ENCODE results near the gene FBXO27.
"Not testable (repeated sequence)": the region's sequence is repeated elsewhere in the genome, so short reads cannot be mapped to it uniquely, and the experiment has no call there.

Gene FBXO27

DNA sequence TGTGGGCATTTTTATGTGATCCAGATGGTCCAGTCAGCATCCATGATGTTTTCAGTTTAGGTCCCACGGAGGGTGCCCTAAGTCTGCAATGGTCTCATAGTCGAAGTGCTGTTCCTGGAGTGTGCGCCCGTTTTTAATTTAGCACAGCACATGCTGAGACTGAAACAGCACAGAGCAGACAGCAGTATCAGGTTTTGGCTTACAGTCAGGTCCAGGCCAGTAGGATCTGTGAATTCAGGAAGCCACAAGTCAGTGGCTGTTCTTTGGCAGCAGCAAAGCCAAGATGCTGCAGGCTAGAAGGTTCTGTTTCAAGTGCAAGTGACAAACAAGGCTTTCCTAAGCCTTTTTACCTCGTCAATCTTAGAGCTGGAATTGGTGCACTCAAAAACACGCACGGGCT lies 18.3 kb downstream of the FBXO27 start:
- H3K9ac ChIP-seq (ENCODE audit: low read depth in 1 of 2, low read length in 2 of 2) = no peak overlapping the region
- no peak overlapping the region for H3K4me3 ChIP-seq (ENCODE audit: low read length in 2 of 2)
- H3K9me3 ChIP-seq (ENCODE audit: control insufficient read depth in 2 of 2, low read length in 2 of 2) = no peaks in the 10 kb centered on the region
- H3K27me3 ChIP-seq (ENCODE audit: control insufficient read depth in 2 of 2, insufficient read depth in 2 of 2, low read length in 2 of 2) = peaks cover 0 to 2% of the 10 kb centered on the region in 2 donors
- H3K27ac ChIP-seq (ENCODE audit: low read depth in 2 of 2, low read length in 2 of 2) = no peak overlapping the region
- no peaks in the 10 kb centered on the region for H3K4me1 ChIP-seq (ENCODE audit: control insufficient read depth in 2 of 2, insufficient read depth in 2 of 2, low read length in 2 of 2)
- H3K36me3 ChIP-seq (ENCODE audit: control insufficient read depth in 2 of 2, insufficient read depth in 2 of 2, low read length in 2 of 2) = no peaks in the 10 kb centered on the region

DNA sequence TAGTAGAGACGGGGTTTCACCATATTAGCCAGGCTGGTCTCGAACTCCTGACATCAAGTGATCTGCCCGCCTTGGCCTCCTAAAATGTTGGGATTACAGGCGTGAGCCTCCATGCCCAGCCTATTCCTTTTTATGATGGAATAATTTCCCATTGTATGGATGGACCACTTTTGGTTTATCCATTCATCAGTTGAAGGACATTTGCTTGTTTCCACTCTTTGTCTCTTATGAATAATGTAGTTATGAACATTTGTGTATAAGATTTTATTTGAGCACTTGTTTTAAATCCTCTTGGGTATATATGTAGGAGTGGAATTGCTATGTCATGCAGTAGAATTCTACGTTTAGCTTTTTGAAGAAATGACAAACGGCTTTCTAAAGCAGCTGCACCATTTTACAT lies 23.3 kb downstream of the FBXO27 start:
- Histone ChIP-seq H3K9me3 (ENCODE audit: control insufficient read depth in 2 of 2, low read length in 2 of 2) (no peaks in the 10 kb centered on the region), H3K27ac (ENCODE audit: low read depth in 2 of 2, low read length in 2 of 2) (no peak overlapping the region), H3K4me3 (ENCODE audit: low read length in 2 of 2) (no peak overlapping the region), H3K27me3 (ENCODE audit: control insufficient read depth in 2 of 2, insufficient read depth in 2 of 2, low read length in 2 of 2) (no peaks in the 10 kb centered on the region), H3K9ac (ENCODE audit: low read depth in 1 of 2, low read length in 2 of 2) (no peak overlapping the region), H3K4me1 (ENCODE audit: control insufficient read depth in 2 of 2, insufficient read depth in 2 of 2, low read length in 2 of 2) (no peaks in the 10 kb centered on the region), H3K36me3 (ENCODE audit: control insufficient read depth in 2 of 2, insufficient read depth in 2 of 2, low read length in 2 of 2) (no peaks in the 10 kb centered on the region)

- H3K27me3 ChIP-seq (ENCODE audit: control insufficient read depth in 2 of 2, insufficient read depth in 2 of 2, low read length in 2 of 2) = no peaks in the 10 kb centered on the region
- H3K9ac ChIP-seq (ENCODE audit: low read depth in 1 of 2, low read length in 2 of 2) = no peak overlapping the region
- H3K9me3 ChIP-seq (ENCODE audit: control insufficient read depth in 2 of 2, low read length in 2 of 2) = no peaks in the 10 kb centered on the region
- H3K36me3 ChIP-seq (ENCODE audit: control insufficient read depth in 2 of 2, insufficient read depth in 2 of 2, low read length in 2 of 2) = no peaks in the 10 kb centered on the region
- H3K4me3 ChIP-seq (ENCODE audit: low read length in 2 of 2) = no peak overlapping the region
- no peaks in the 10 kb centered on the region for H3K4me1 ChIP-seq (ENCODE audit: control insufficient read depth in 2 of 2, insufficient read depth in 2 of 2, low read length in 2 of 2)
- H3K27ac ChIP-seq (ENCODE audit: low read depth in 2 of 2, low read length in 2 of 2) = no peak overlapping the region
Observed at GRCh38 chr19:39008137-39008536, 24.2 kb downstream of the FBXO27 start.

- no peaks in the 10 kb centered on the region for H3K4me1 ChIP-seq (ENCODE audit: control insufficient read depth in 2 of 2, insufficient read depth in 2 of 2, low read length in 2 of 2)
- no peak overlapping the region for H3K4me3 ChIP-seq (ENCODE audit: low read length in 2 of 2)
- H3K27me3 ChIP-seq (ENCODE audit: control insufficient read depth in 2 of 2, insufficient read depth in 2 of 2, low read length in 2 of 2) = no peaks in the 10 kb centered on the region
- no peaks in the 10 kb centered on the region for H3K36me3 ChIP-seq (ENCODE audit: control insufficient read depth in 2 of 2, insufficient read depth in 2 of 2, low read length in 2 of 2)
- no peak overlapping the region for H3K9ac ChIP-seq (ENCODE audit: low read depth in 1 of 2, low read length in 2 of 2)
- H3K9me3 ChIP-seq (ENCODE audit: control insufficient read depth in 2 of 2, low read length in 2 of 2) = no peaks in the 10 kb centered on the region
- H3K27ac ChIP-seq (ENCODE audit: low read depth in 2 of 2, low read length in 2 of 2) = no peak overlapping the region
Observed at GRCh38 chr19:39007096-39007495, 25.3 kb downstream of the FBXO27 start.

DNA sequence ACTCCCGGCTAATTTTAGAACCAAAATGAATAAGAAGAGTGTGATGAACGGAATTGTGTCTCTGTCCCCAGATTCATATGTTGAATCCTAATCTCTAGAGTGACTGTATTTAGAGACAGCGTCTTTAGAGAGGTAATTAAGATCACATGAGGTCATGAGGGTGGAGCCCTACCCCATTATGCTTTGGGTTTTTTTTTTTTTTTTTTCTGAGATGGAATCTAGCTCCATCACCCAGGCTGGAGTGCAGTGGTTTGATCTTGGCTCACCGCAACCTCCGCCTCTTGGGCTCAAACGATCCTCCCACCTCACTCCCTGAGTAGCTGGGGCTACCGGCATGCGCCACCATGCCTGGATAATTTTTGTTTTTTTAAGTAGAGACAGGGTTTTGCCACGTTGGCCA lies 27.9 kb downstream of the FBXO27 start:
- no peak overlapping the region for H3K4me3 ChIP-seq (ENCODE audit: low read length in 2 of 2)
- no peak overlapping the region for H3K9ac ChIP-seq (ENCODE audit: low read depth in 1 of 2, low read length in 2 of 2)
- H3K27ac ChIP-seq (ENCODE audit: low read depth in 2 of 2, low read length in 2 of 2) = no peak overlapping the region
- no peaks in the 10 kb centered on the region for H3K9me3 ChIP-seq (ENCODE audit: control insufficient read depth in 2 of 2, low read length in 2 of 2)
- no peaks in the 10 kb centered on the region for H3K36me3 ChIP-seq (ENCODE audit: control insufficient read depth in 2 of 2, insufficient read depth in 2 of 2, low read length in 2 of 2)
- H3K4me1 ChIP-seq (ENCODE audit: control insufficient read depth in 2 of 2, insufficient read depth in 2 of 2, low read length in 2 of 2) = no peaks in the 10 kb centered on the region
- H3K27me3 ChIP-seq (ENCODE audit: control insufficient read depth in 2 of 2, insufficient read depth in 2 of 2, low read length in 2 of 2) = no peaks in the 10 kb centered on the region

DNA sequence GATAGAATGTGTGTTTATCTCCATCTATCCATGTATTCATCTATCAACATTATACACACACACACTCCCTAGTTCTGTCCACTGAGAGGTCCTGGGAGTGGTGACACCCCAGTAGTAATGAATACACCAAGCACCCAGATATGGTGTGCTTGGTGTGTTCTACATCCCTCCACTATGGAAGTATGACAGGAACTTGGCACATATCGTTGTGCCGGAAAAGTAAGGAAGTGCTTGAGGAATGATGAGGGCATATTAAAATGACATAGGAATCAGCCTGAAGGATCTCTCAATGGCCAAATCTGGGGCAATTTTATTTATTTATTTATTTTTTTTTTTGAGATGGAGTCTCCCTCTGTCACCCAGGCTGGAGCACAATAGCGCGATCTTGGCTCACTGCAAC lies 28.6 kb downstream of the FBXO27 start:
- H3K36me3 ChIP-seq (ENCODE audit: control insufficient read depth in 2 of 2, insufficient read depth in 2 of 2, low read length in 2 of 2) = no peaks in the 10 kb centered on the region
- H3K27ac ChIP-seq (ENCODE audit: low read depth in 2 of 2, low read length in 2 of 2) = no peak overlapping the region
- no peaks in the 10 kb centered on the region for H3K9me3 ChIP-seq (ENCODE audit: control insufficient read depth in 2 of 2, low read length in 2 of 2)
- no peaks in the 10 kb centered on the region for H3K27me3 ChIP-seq (ENCODE audit: control insufficient read depth in 2 of 2, insufficient read depth in 2 of 2, low read length in 2 of 2)
- H3K4me1 ChIP-seq (ENCODE audit: control insufficient read depth in 2 of 2, insufficient read depth in 2 of 2, low read length in 2 of 2) = no peaks in the 10 kb centered on the region
- H3K9ac ChIP-seq (ENCODE audit: low read depth in 1 of 2, low read length in 2 of 2) = no peak overlapping the region
- no peak overlapping the region for H3K4me3 ChIP-seq (ENCODE audit: low read length in 2 of 2)

DNA sequence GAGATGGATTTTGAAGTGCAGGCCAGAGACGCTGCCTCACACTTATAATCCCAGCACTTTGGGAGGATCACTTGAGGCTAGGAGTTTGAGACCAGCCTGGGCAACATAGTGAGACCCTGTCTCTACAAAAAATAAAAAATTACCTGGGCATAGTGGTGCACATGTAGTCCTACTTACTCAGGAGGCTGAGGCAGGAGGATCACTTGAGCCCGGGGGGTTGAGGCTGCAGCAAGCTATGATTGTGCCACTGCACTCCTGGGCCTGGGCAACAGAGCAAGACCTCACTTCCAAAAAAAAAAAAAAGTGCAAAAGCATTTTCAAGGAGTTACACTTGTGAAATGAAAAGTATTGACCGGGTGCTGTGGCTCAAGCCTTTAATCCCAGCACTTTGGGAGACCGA lies 29.2 kb downstream of the FBXO27 start:
- H3K4me3 ChIP-seq (ENCODE audit: low read length in 2 of 2) = no peak overlapping the region
- H3K9me3 ChIP-seq (ENCODE audit: control insufficient read depth in 2 of 2, low read length in 2 of 2) = no peaks in the 10 kb centered on the region
- H3K27ac ChIP-seq (ENCODE audit: low read depth in 2 of 2, low read length in 2 of 2) = no peak overlapping the region
- H3K27me3 ChIP-seq (ENCODE audit: control insufficient read depth in 2 of 2, insufficient read depth in 2 of 2, low read length in 2 of 2) = no peaks in the 10 kb centered on the region
- no peak overlapping the region for H3K9ac ChIP-seq (ENCODE audit: low read depth in 1 of 2, low read length in 2 of 2)
- H3K4me1 ChIP-seq (ENCODE audit: control insufficient read depth in 2 of 2, insufficient read depth in 2 of 2, low read length in 2 of 2) = no peaks in the 10 kb centered on the region
- no peaks in the 10 kb centered on the region for H3K36me3 ChIP-seq (ENCODE audit: control insufficient read depth in 2 of 2, insufficient read depth in 2 of 2, low read length in 2 of 2)

- Histone ChIP-seq H3K27ac (ENCODE audit: low read depth in 2 of 2, low read length in 2 of 2) (no peak overlapping the region), H3K4me1 (ENCODE audit: control insufficient read depth in 2 of 2, insufficient read depth in 2 of 2, low read length in 2 of 2) (no peaks in the 10 kb centered on the region), H3K27me3 (ENCODE audit: control insufficient read depth in 2 of 2, insufficient read depth in 2 of 2, low read length in 2 of 2) (no peaks in the 10 kb centered on the region), H3K36me3 (ENCODE audit: control insufficient read depth in 2 of 2, insufficient read depth in 2 of 2, low read length in 2 of 2) (no peaks in the 10 kb centered on the region), H3K4me3 (ENCODE audit: low read length in 2 of 2) (no peak overlapping the region), H3K9me3 (ENCODE audit: control insufficient read depth in 2 of 2, low read length in 2 of 2) (no peaks in the 10 kb centered on the region), H3K9ac (ENCODE audit: low read depth in 1 of 2, low read length in 2 of 2) (no peak overlapping the region)
Observed at GRCh38 chr19:39001041-39001440, 31.3 kb downstream of the FBXO27 start.

DNA sequence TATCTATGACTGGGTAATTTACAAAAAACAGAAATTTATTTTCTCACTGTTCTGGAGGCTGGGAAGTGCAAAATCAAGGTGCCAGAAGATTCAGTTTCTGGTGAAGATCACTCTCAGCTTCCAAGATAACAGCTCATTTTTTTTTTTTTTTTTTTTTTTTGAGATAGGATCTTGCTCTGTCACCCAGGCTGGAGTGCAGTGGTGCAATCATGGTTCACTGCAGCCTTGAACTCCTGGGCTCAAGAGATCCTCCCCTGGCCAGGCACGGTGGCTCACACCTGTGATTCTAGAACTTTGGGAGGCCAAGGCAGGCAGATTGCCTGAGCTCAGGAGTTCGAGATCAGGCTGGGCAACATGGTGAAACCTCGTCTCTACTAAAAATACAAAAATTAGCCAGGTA lies 34.8 kb downstream of the FBXO27 start:
- H3K9me3 ChIP-seq (ENCODE audit: control insufficient read depth in 2 of 2, low read length in 2 of 2); H3K4me1 ChIP-seq (ENCODE audit: control insufficient read depth in 2 of 2, insufficient read depth in 2 of 2, low read length in 2 of 2); H3K27ac ChIP-seq (ENCODE audit: low read depth in 2 of 2, low read length in 2 of 2); H3K27me3 ChIP-seq (ENCODE audit: control insufficient read depth in 2 of 2, insufficient read depth in 2 of 2, low read length in 2 of 2); H3K36me3 ChIP-seq (ENCODE audit: control insufficient read depth in 2 of 2, insufficient read depth in 2 of 2, low read length in 2 of 2); H3K9ac ChIP-seq (ENCODE audit: low read depth in 1 of 2, low read length in 2 of 2); H3K4me3 ChIP-seq (ENCODE audit: low read length in 2 of 2): not testable (repeated sequence)

DNA sequence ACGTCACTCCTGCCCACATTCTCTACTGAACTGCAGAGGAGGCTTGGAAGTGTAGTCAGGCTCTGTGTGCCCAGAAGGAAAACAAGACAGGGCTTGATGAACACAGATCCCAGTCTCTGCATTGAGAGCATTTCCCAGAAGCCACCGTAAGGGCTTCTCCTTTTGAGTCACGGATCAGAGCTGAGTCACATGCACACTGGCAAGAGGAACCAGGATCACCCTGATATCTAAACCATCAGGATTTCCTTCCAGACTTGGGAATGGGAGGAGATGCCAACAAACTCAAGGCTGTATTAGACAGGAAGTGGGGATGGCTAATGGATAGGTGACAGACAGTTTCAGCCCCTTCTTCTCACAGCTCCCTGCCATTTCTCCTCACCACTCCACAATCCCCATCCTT lies 39.1 kb downstream of the FBXO27 start:
- Histone ChIP-seq H3K27ac (ENCODE audit: low read depth in 2 of 2, low read length in 2 of 2) (no peak overlapping the region), H3K4me3 (ENCODE audit: low read length in 2 of 2) (no peak overlapping the region), H3K27me3 (ENCODE audit: control insufficient read depth in 2 of 2, insufficient read depth in 2 of 2, low read length in 2 of 2) (peaks cover 0 to 2% of the 10 kb centered on the region in 2 donors), H3K36me3 (ENCODE audit: control insufficient read depth in 2 of 2, insufficient read depth in 2 of 2, low read length in 2 of 2) (no peaks in the 10 kb centered on the region), H3K4me1 (ENCODE audit: control insufficient read depth in 2 of 2, insufficient read depth in 2 of 2, low read length in 2 of 2) (no peaks in the 10 kb centered on the region), H3K9ac (ENCODE audit: low read depth in 1 of 2, low read length in 2 of 2) (no peak overlapping the region), H3K9me3 (ENCODE audit: control insufficient read depth in 2 of 2, low read length in 2 of 2) (no peaks in the 10 kb centered on the region)

GRCh38 chr19:38990949-38991697 lies 41.2 kb downstream of the FBXO27 start:
- no peaks in the 10 kb centered on the region for H3K4me1 ChIP-seq (ENCODE audit: control insufficient read depth in 2 of 2, insufficient read depth in 2 of 2, low read length in 2 of 2)

More at GRCh38 chr19:38990949-38991697, 41.2 kb downstream of the FBXO27 start:
- no peak overlapping the region for H3K9ac ChIP-seq (ENCODE audit: low read depth in 1 of 2, low read length in 2 of 2)
- H3K27ac ChIP-seq (ENCODE audit: low read depth in 2 of 2, low read length in 2 of 2) = no peak overlapping the region
- H3K9me3 ChIP-seq (ENCODE audit: control insufficient read depth in 2 of 2, low read length in 2 of 2) = no peaks in the 10 kb centered on the region
- H3K27me3 ChIP-seq (ENCODE audit: control insufficient read depth in 2 of 2, insufficient read depth in 2 of 2, low read length in 2 of 2) = peaks cover 0 to 2% of the 10 kb centered on the region in 2 donors
- H3K36me3 ChIP-seq (ENCODE audit: control insufficient read depth in 2 of 2, insufficient read depth in 2 of 2, low read length in 2 of 2) = no peaks in the 10 kb centered on the region
- no peak overlapping the region for H3K4me3 ChIP-seq (ENCODE audit: low read length in 2 of 2)
